ENCODE results near the gene TRDN. TPM values are rescaled to one million over a fixed set of nuclear protein-coding genes. Genes with fewer than 3 reads are reported as not detected.
A peak's percentile ranks its signal among the peaks of the same experiment; 100 is the strongest.

The TRDN gene
- total RNA-seq, 1 experiment from 2014 or later = 39.8 TPM

DNA sequence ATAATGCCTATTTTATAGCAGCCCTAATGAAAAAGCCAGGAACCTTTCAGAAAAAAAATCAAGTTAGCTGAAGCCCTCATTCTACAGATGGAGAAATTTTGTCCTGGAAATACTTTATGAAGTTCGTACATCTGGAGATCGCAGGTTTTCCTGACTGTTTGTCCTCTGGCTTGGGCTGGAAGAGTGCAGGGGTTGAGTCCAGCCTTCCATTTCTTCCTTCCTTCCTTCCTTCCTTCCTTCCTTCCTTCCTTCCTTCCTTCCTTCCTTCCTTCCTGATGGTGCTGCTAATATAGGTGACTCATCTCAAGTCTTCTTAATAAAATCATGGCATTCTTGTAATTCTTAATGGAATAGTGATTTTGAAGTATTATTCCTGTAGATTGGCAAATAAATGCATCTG, 413.3 kb downstream of the TRDN start (continued):
- TF ChIP-seq, protein P1, sequence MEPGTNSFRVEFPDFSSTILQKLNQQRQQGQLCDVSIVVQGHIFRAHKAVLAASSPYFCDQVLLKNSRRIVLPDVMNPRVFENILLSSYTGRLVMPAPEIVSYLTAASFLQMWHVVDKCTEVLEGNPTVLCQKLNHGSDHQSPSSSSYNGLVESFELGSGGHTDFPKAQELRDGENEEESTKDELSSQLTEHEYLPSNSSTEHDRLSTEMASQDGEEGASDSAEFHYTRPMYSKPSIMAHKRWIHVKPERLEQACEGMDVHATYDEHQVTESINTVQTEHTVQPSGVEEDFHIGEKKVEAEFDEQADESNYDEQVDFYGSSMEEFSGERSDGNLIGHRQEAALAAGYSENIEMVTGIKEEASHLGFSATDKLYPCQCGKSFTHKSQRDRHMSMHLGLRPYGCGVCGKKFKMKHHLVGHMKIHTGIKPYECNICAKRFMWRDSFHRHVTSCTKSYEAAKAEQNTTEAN (CRISPR knock-in tag; IDR thresholded peaks at IDR 0.05) = no peak
- no peak for TF ChIP-seq CBFB (CRISPR knock-in tag; IDR thresholded peaks at IDR 0.05; ENCODE audit: low read depth)
- no peak for TF ChIP-seq GRHL2 (CRISPR knock-in tag; IDR thresholded peaks at IDR 0.05; ENCODE audit: insufficient replicate concordance, severe bottlenecking)
- no peak for TF ChIP-seq ZNF317 (CRISPR knock-in tag; IDR thresholded peaks at IDR 0.05; ENCODE audit: borderline replicate concordance, low read depth)
- TF ChIP-seq ZNF219 (CRISPR knock-in tag; IDR thresholded peaks at IDR 0.05; ENCODE audit: borderline replicate concordance) = no peak
- TF ChIP-seq OVOL2 (CRISPR knock-in tag; IDR thresholded peaks at IDR 0.05; ENCODE audit: borderline replicate concordance) = no peak

DNA sequence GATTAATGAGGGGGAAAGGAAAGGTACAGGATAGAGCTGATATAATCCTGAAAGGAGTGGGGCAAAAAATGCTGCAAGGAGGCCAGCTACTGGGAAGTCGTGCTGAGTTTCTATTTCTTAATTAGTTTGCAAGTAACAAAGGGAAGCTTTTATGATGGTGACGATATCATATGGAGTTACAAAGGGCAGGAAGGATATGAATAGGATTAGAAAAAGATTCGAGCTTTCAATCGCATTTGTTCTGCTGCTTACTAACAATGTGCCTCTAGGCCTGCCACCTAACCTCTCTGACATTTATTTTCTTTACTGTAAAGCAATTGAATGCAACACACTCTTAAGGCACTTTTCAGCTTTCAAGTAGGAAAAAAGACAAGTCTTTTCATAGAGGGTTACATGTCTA, 421.5 kb downstream of the TRDN start:
- H3K27ac Mint-ChIP-seq = no peak overlapping the region
- no peaks in the 10 kb centered on the region for H3K9me3 Mint-ChIP-seq
- H3K4me1 Mint-ChIP-seq = peaks cover 22% of the 10 kb centered on the region
- DNase-seq (ENCODE audit: low spot score) = no peak
- no peak for ATAC-seq
- H3K36me3 Mint-ChIP-seq = no peaks in the 10 kb centered on the region
- ChIA-PET CTCF (no interaction called here), POLR2A (no interaction called here)
- no peak overlapping the region for H3K4me3 Mint-ChIP-seq
- TF ChIP-seq ZNF121 (CRISPR knock-in tag; IDR thresholded peaks at IDR 0.05) (no peak), GTF2I (CRISPR knock-in tag; conservative IDR thresholded peaks at IDR 0.05) (no peak)
- TF ChIP-seq, protein P2, sequence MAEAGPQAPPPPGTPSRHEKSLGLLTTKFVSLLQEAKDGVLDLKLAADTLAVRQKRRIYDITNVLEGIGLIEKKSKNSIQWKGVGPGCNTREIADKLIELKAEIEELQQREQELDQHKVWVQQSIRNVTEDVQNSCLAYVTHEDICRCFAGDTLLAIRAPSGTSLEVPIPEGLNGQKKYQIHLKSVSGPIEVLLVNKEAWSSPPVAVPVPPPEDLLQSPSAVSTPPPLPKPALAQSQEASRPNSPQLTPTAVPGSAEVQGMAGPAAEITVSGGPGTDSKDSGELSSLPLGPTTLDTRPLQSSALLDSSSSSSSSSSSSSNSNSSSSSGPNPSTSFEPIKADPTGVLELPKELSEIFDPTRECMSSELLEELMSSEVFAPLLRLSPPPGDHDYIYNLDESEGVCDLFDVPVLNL (CRISPR knock-in tag; IDR thresholded peaks at IDR 0.05; ENCODE audit: borderline replicate concordance, low read depth) = no peak
- H3K27me3 Mint-ChIP-seq (ENCODE audit: low read depth) = no peaks in the 10 kb centered on the region

DNA sequence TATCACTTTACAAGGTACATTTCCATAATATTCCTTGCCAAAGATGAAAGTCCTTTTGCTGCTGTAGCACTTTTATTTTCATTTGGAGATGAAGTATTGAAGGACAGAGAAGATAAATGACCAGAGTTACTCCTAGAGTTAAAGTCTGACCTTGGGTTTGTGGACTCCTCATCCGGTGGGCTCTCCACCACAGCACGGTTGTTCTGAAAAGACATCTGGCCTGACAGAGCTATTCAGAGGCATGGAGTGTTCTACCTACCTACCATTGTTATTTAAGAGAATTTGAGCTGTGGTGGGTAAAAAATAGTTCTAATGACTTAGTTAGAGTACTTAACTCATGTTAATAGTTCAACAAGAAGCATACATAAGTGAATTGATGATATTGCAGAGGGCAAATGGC, 422.3 kb downstream of the TRDN start:
- DNase-seq (ENCODE audit: low spot score) (no peak), ATAC-seq (peak; percentile 52; the same call in 1 of the 2 replicates)
- Mint-ChIP-seq H3K4me1 (peaks cover 22% of the 10 kb centered on the region), H3K9me3 (no peaks in the 10 kb centered on the region), H3K36me3 (no peaks in the 10 kb centered on the region), H3K27ac (no peak overlapping the region), H3K27me3 (ENCODE audit: low read depth) (no peaks in the 10 kb centered on the region), H3K4me3 (no peak overlapping the region)
- ChIA-PET CTCF (no interaction called here), POLR2A (no interaction called here)
- TF ChIP-seq, protein P1 (CRISPR knock-in tag; IDR thresholded peaks at IDR 0.05) = no peak
- TF ChIP-seq GABPB1 (CRISPR knock-in tag; IDR thresholded peaks at IDR 0.05) (no peak), NR2C2 (CRISPR knock-in tag; IDR thresholded peaks at IDR 0.05) (no peak), GRHL2 (CRISPR knock-in tag; IDR thresholded peaks at IDR 0.05; ENCODE audit: insufficient replicate concordance, severe bottlenecking) (no peak), ZNF263 (CRISPR knock-in tag; IDR thresholded peaks at IDR 0.05; ENCODE audit: low read depth) (no peak), ELF4 (CRISPR knock-in tag; IDR thresholded peaks at IDR 0.05; ENCODE audit: low read depth) (no peak), MXD4 (CRISPR knock-in tag; IDR thresholded peaks at IDR 0.05; ENCODE audit: borderline replicate concordance) (no peak), SMAD4 (CRISPR knock-in tag; IDR thresholded peaks at IDR 0.05) (no peak), ZNF232 (CRISPR knock-in tag; IDR thresholded peaks at IDR 0.05) (no peak)
- TF ChIP-seq, protein P3, sequence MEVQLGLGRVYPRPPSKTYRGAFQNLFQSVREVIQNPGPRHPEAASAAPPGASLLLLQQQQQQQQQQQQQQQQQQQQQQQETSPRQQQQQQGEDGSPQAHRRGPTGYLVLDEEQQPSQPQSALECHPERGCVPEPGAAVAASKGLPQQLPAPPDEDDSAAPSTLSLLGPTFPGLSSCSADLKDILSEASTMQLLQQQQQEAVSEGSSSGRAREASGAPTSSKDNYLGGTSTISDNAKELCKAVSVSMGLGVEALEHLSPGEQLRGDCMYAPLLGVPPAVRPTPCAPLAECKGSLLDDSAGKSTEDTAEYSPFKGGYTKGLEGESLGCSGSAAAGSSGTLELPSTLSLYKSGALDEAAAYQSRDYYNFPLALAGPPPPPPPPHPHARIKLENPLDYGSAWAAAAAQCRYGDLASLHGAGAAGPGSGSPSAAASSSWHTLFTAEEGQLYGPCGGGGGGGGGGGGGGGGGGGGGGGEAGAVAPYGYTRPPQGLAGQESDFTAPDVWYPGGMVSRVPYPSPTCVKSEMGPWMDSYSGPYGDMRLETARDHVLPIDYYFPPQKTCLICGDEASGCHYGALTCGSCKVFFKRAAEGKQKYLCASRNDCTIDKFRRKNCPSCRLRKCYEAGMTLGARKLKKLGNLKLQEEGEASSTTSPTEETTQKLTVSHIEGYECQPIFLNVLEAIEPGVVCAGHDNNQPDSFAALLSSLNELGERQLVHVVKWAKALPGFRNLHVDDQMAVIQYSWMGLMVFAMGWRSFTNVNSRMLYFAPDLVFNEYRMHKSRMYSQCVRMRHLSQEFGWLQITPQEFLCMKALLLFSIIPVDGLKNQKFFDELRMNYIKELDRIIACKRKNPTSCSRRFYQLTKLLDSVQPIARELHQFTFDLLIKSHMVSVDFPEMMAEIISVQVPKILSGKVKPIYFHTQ (CRISPR knock-in tag; IDR thresholded peaks at IDR 0.05) = no peak
- TF ChIP-seq, protein P4, sequence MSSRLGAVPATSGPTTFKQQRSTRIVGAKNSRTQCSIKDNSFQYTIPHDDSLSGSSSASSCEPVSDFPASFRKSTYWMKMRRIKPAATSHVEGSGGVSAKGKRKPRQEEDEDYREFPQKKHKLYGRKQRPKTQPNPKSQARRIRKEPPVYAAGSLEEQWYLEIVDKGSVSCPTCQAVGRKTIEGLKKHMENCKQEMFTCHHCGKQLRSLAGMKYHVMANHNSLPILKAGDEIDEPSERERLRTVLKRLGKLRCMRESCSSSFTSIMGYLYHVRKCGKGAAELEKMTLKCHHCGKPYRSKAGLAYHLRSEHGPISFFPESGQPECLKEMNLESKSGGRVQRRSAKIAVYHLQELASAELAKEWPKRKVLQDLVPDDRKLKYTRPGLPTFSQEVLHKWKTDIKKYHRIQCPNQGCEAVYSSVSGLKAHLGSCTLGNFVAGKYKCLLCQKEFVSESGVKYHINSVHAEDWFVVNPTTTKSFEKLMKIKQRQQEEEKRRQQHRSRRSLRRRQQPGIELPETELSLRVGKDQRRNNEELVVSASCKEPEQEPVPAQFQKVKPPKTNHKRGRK (CRISPR knock-in tag; IDR thresholded peaks at IDR 0.05; ENCODE audit: borderline replicate concordance) = no peak
